ENCODE measurements around the gene HES1. TPM values are rescaled to one million over a fixed set of nuclear protein-coding genes. Genes with fewer than 3 reads are reported as not detected.
"Not testable (repeated sequence)": the region's sequence is repeated elsewhere in the genome, so short reads cannot be mapped to it uniquely, and the experiment has no call there.

HES1 gene
- total and polyA plus RNA-seq, 2 experiments from 2014 or later = 10.3 to 13.8 TPM

DNA sequence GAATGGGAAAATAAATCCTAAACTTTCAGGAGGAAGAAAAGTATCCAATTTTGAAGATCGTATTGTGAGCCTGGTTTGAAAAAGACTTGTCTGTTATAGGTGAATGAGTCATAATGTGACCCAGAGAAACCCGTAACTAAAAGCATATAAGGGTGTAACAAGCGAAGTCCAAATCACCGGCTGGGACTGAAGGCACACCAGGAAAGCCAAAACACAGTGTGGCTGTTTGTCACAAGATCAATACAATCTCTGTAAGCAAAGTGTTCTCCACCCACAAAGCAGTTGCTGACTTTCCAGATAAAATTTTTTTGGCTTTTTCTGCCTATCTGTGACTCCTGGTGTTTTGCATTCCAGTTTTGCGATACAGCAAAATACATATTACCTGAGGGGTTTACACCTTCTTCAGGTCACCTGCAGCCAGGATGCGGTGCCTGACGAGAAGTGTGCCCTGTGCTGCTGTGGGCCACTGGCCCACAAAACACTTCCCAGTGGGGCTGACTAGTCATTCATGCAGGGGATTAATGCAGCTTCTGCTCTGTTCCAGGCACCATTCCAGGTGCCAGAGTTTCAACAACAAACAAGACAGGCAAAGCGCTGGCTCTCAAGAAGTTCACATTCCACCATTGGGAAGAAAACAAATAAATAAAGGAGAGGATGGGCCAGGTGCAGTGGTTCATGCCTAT lies 14.4 kb downstream of the HES1 start:
- Histone ChIP-seq H3K36me3 (ENCODE audit: low read depth) (no peaks in the 10 kb centered on the region), H3K4me1 (ENCODE audit: insufficient read depth) (no peaks in the 10 kb centered on the region), H3K4me3 (no peak overlapping the region), H3K4me2 (ENCODE audit: unreplicated experiment) (no peak overlapping the region), H3K27ac (no peak overlapping the region), H3F3A (ENCODE audit: insufficient read depth) (no peaks in the 10 kb centered on the region), H3K27me3 (replicated peaks; ENCODE audit: insufficient read depth) (peaks cover 26% of the 10 kb centered on the region), H3K79me2 (ENCODE audit: insufficient read depth) (no peaks in the 10 kb centered on the region), H3K9me3 (ENCODE audit: low read depth) (no peaks in the 10 kb centered on the region), H3K9ac (no peak overlapping the region), H4K20me1 (ENCODE audit: insufficient read depth) (no peaks in the 10 kb centered on the region), H2AFZ (no peak overlapping the region), H3K9me2 (ENCODE audit: insufficient read depth) (no peaks in the 10 kb centered on the region)
- in situ Hi-C loops (cut with MboI) = loop anchor here (25.0 kb wide), 1 partner anchor 363 kb away; no protein-coding TSS in a partner anchor
- TF ChIP-seq EZH2 (IDR thresholded peaks at IDR 0.05; ENCODE audit: insufficient read depth, poor library complexity, severe bottlenecking) (no peak), EZH2phosphoT487 (IDR thresholded peaks at IDR 0.05; ENCODE audit: insufficient read depth, low read depth) (no peak)
- no peak for DNase-seq
- WGBS, 2 experiments (ENCODE audit: low coverage in 1 of 2, low lambda C conversion rate in 2 of 2, missing lambda C conversion rate in 2 of 2) = 32 to 43% methylated on average over 8 of the region's 8 CpGs

GRCh38 chr3:194150935-194151302 lies 15.0 kb downstream of the HES1 start:
- not testable (repeated sequence) for H3K4me3 ChIP-seq; H2AFZ ChIP-seq; H4K20me1 ChIP-seq (ENCODE audit: insufficient read depth); H3K9ac ChIP-seq; H3K36me3 ChIP-seq (ENCODE audit: low read depth); H3F3A ChIP-seq (ENCODE audit: insufficient read depth); H3K4me1 ChIP-seq (ENCODE audit: insufficient read depth); H3K27ac ChIP-seq; H3K9me3 ChIP-seq (ENCODE audit: low read depth); H3K9me2 ChIP-seq (ENCODE audit: insufficient read depth); H3K79me2 ChIP-seq (ENCODE audit: insufficient read depth); DNase-seq; H3K4me2 ChIP-seq (ENCODE audit: unreplicated experiment)
- peaks cover 27% of the 10 kb centered on the region for H3K27me3 ChIP-seq (replicated peaks; ENCODE audit: insufficient read depth)
- in situ Hi-C loops (cut with MboI) = loop anchor here (25.0 kb wide), 1 partner anchor 364 kb away; no protein-coding TSS in a partner anchor
- WGBS, 2 experiments (ENCODE audit: low coverage in 1 of 2, low lambda C conversion rate in 2 of 2, missing lambda C conversion rate in 2 of 2) = 74 to 80% methylated on average over 2 of the region's 2 CpGs

GRCh38 chr3:194154346-194154745 lies 18.4 kb downstream of the HES1 start:
- in situ Hi-C loops (cut with MboI) = loop anchor here (25.0 kb wide), 1 partner anchor 367 kb away; no protein-coding TSS in a partner anchor
- Histone ChIP-seq H3K79me2 (ENCODE audit: insufficient read depth) (no peaks in the 10 kb centered on the region), H3K9me2 (ENCODE audit: insufficient read depth) (no peaks in the 10 kb centered on the region), H3K9ac (no peak overlapping the region), H3K36me3 (ENCODE audit: low read depth) (no peaks in the 10 kb centered on the region), H4K20me1 (ENCODE audit: insufficient read depth) (no peaks in the 10 kb centered on the region), H3K4me2 (ENCODE audit: unreplicated experiment) (no peak overlapping the region), H3K4me1 (ENCODE audit: insufficient read depth) (no peaks in the 10 kb centered on the region), H3F3A (ENCODE audit: insufficient read depth) (no peaks in the 10 kb centered on the region), H3K4me3 (no peak overlapping the region), H3K27me3 (replicated peaks; ENCODE audit: insufficient read depth) (peaks cover 41% of the 10 kb centered on the region), H3K9me3 (ENCODE audit: low read depth) (no peaks in the 10 kb centered on the region), H3K27ac (no peak overlapping the region), H2AFZ (no peak overlapping the region)
- 74 to 77% methylated on average over 6 of the region's 6 CpGs for WGBS, 2 experiments (ENCODE audit: low coverage in 1 of 2, low lambda C conversion rate in 2 of 2, missing lambda C conversion rate in 2 of 2)
- TF ChIP-seq EZH2phosphoT487 (IDR thresholded peaks at IDR 0.05; ENCODE audit: insufficient read depth, low read depth) (no peak), EZH2 (IDR thresholded peaks at IDR 0.05; ENCODE audit: insufficient read depth, poor library complexity, severe bottlenecking) (no peak)
- no peak for DNase-seq

GRCh38 chr3:194156095-194156494 lies 20.1 kb downstream of the HES1 start:
- Histone ChIP-seq H3K27ac (no peak overlapping the region), H3K9me2 (ENCODE audit: insufficient read depth) (no peaks in the 10 kb centered on the region), H3F3A (ENCODE audit: insufficient read depth) (no peaks in the 10 kb centered on the region), H2AFZ (no peak overlapping the region), H3K9me3 (ENCODE audit: low read depth) (no peaks in the 10 kb centered on the region), H4K20me1 (ENCODE audit: insufficient read depth) (no peaks in the 10 kb centered on the region), H3K36me3 (ENCODE audit: low read depth) (no peaks in the 10 kb centered on the region), H3K9ac (no peak overlapping the region), H3K79me2 (ENCODE audit: insufficient read depth) (no peaks in the 10 kb centered on the region), H3K4me2 (ENCODE audit: unreplicated experiment) (no peak overlapping the region), H3K4me1 (ENCODE audit: insufficient read depth) (no peaks in the 10 kb centered on the region), H3K27me3 (replicated peaks; ENCODE audit: insufficient read depth) (peaks cover 41% of the 10 kb centered on the region), H3K4me3 (no peak overlapping the region)
- TF ChIP-seq EZH2phosphoT487 (IDR thresholded peaks at IDR 0.05; ENCODE audit: insufficient read depth, low read depth) (no peak), EZH2 (IDR thresholded peaks at IDR 0.05; ENCODE audit: insufficient read depth, poor library complexity, severe bottlenecking) (no peak)
- in situ Hi-C loops (cut with MboI) = loop anchor here (25.0 kb wide), 1 partner anchor 369 kb away; no protein-coding TSS in a partner anchor
- DNase-seq = no peak
- 59 to 63% methylated on average over 9 of the region's 9 CpGs for WGBS, 2 experiments (ENCODE audit: low coverage in 1 of 2, low lambda C conversion rate in 2 of 2, missing lambda C conversion rate in 2 of 2)

Data from GM23248 (cell line).